Muscle layer of duodenum (tissue), 2 donors: Measurements from ENCODE around the gene TOR4A.

Source experiments
- H3K27ac ChIP-seq: one replicate; pipeline ENCODE4 v1.7.0; 2013; ENCODE audit warnings: mild to moderate bottlenecking, low read length
- H3K27me3 ChIP-seq: one replicate; pipeline ENCODE4 v1.7.0; 2013; ENCODE audit warnings: low read depth, mild to moderate bottlenecking, control low read depth, low read length
- H3K36me3 ChIP-seq, 2 donors: one replicate each; pipeline ENCODE4 v1.7.0; 2013; ENCODE audit warnings: low read length in 2 of 2, control low read depth in 1 of 2, mild to moderate bottlenecking in 1 of 2; ENCODE audit not compliant: insufficient read depth in 2 of 2, control insufficient read depth in 1 of 2
- H3K4me1 ChIP-seq, 2 donors: one replicate each; pipeline ENCODE4 v1.7.0; 2013; ENCODE audit warnings: low read length in 2 of 2, mild to moderate bottlenecking in 2 of 2, control low read depth in 1 of 2, moderate library complexity in 1 of 2; ENCODE audit not compliant: insufficient read depth in 2 of 2, control insufficient read depth in 1 of 2
- H3K4me3 ChIP-seq, 2 donors: one replicate each; pipeline ENCODE4 v1.7.0; 2013; ENCODE audit warnings: low read length in 2 of 2, low read depth in 1 of 2, mild to moderate bottlenecking in 1 of 2
- H3K9me3 ChIP-seq, 2 donors: one replicate each; pipeline ENCODE4 v1.7.0; 2013; ENCODE audit warnings: low read length in 2 of 2, control low read depth in 1 of 2, mild to moderate bottlenecking in 1 of 2; ENCODE audit not compliant: control insufficient read depth in 1 of 2
- donor health status: healthy.

Gene TOR4A

GRCh38 chr9:137314561-137315560 lies 37.3 kb downstream of the TOR4A start:
- no peaks in the 10 kb centered on the region for H3K9me3 ChIP-seq
- H3K4me1 ChIP-seq: peaks cover 0 to 18% of the 10 kb centered on the region in 2 donors
- no peak overlapping the region for H3K27ac ChIP-seq
- H3K36me3 ChIP-seq: no peaks in the 10 kb centered on the region
- no peak overlapping the region for H3K4me3 ChIP-seq
- H3K27me3 ChIP-seq: no peaks in the 10 kb centered on the region

GRCh38 chr9:137315581-137316011 lies 38.1 kb downstream of the TOR4A start:
- no peaks in the 10 kb centered on the region for H3K9me3 ChIP-seq
- H3K36me3 ChIP-seq: no peaks in the 10 kb centered on the region
- no peak overlapping the region for H3K27ac ChIP-seq
- peaks cover 0 to 18% of the 10 kb centered on the region in 2 donors for H3K4me1 ChIP-seq
- H3K27me3 ChIP-seq: no peaks in the 10 kb centered on the region
- H3K4me3 ChIP-seq: peak overlapping the region in 1 of 2 donors; percentile 50

DNA sequence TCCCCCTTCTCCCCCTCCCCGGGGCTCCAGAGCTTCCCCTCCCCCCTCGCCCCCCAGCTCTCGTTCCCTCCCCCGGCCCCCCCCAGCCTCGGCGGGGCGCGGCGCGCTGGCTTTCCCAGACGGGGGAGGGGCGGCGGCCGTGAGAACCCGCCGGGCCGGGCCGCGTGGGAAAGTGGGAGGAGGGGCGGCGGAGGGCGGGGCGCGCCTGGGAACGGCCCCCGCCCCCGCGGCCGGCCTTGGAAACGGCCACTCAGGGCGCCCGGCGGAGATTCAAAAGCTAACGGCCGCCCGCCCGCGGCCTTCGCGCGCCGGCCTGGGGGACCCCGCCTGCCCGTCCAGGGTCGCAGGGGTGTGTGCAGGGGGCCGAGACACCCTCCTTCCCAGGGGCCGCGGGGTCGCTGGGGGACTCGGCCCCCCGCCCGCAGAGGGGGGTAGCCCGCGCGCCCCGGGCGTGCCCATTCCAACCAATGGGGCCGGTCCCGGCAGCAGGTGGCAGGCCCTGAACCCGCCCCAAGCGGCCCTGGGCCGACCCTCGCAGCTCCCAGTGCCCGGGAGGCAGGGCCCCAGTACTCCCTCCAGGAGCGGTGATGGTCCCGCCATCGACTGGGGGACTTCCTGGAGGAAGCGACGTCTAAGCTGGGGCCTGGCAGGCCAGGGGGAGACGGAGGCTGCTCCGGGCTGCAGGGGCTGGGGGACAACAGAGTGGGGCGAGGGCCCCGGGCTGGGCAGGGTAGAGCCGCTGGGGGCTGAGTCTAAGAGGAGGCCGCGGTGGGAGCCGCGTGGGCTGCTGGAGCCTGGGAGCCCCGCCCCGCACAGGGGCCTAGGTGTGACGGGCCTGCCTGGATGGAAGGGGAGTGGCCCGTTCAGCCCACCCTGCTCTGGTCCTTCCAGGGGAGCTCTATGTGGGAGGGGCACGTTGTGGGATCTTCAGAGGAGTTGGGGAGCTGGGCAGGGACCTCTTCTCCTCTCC lies 38.8 kb downstream of the TOR4A start:
- H3K27ac ChIP-seq: no peak overlapping the region
- peaks cover 0 to 23% of the 10 kb centered on the region in 2 donors for H3K4me1 ChIP-seq
- no peaks in the 10 kb centered on the region for H3K9me3 ChIP-seq
- no peaks in the 10 kb centered on the region for H3K36me3 ChIP-seq
- H3K27me3 ChIP-seq: no peaks in the 10 kb centered on the region
- peak overlapping the region in 1 of 2 donors; percentile 50 for H3K4me3 ChIP-seq

DNA sequence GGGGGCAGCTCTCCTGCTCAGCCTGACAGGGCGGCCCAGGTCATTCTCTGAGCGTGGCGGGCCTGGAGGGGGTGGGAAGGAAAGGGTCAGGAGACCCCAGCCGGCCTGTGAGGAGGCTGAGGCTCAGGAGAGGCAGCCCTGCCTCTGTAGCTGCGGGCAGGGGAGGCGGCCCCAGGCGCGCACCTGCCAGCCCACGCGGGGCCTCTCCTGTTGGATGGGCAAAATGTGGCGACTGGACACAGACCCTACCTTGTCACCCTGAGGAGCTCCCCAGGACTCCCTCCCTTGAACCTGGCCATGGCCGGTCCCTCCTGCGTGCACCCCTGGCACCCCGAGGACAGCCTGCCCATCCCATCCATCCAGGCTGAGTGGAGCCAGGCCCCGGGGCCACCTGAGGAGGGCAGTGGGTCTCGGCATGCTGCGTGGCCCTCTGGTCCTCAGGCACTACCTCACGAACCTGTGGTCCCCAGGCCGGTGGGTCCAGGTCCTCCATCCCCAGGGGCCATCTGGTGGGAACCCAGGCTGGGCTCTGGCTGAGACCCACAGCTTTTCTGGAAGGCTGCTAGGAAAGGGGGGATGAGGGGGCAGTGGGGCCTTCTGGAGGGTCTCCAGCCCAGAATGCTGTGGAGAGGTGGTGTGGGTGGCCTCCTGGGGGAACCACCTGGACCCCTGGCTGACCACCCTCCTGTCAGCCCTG lies 39.6 kb downstream of the TOR4A start:
- H3K4me3 ChIP-seq: no peak overlapping the region
- H3K27ac ChIP-seq: no peak overlapping the region
- no peaks in the 10 kb centered on the region for H3K27me3 ChIP-seq
- H3K4me1 ChIP-seq: peaks cover 0 to 23% of the 10 kb centered on the region in 2 donors
- H3K9me3 ChIP-seq: no peaks in the 10 kb centered on the region
- no peaks in the 10 kb centered on the region for H3K36me3 ChIP-seq

DNA sequence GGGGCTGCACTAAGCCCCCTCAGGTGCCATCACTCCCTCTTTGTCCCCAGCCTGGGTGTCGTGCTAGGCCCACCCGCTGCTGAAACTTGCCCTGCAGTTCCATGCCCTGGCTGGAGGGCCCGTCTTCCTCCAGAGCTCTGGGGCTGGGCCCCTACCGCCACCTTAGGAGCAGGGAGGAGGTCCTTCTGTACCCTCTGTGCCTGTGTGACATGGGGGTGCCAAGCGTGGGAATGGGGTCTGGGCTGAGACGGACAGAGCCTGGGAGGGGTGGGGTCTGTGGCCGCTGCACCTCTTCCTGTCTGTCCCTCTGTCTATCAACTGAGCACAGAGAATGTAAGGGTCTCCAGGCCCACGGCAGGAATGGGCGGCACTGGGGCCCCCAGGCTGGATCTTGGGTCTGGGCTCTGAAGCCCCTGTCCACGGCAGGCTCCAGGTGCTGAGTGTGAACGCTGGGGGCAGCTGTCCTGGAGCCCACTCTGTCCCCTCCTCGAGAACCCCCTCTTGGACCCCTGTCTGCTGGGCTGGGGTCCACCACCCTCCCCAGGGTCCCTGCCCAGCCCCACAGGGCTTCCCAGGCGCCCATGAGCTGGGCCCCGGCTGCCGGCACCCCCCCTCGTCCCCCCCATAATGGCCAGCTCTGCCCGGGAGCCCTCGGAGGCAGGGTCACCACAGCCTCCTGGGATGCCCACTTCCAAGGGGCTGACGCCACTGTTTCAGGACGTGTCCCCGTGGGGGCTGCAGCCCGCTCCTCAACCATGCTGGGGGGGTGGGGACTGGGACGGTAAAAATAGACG lies 40.4 kb downstream of the TOR4A start:
- H3K27ac ChIP-seq: no peak overlapping the region
- H3K4me1 ChIP-seq: peaks cover 0 to 23% of the 10 kb centered on the region in 2 donors
- H3K36me3 ChIP-seq: no peaks in the 10 kb centered on the region
- no peak overlapping the region for H3K4me3 ChIP-seq
- no peaks in the 10 kb centered on the region for H3K27me3 ChIP-seq
- no peaks in the 10 kb centered on the region for H3K9me3 ChIP-seq

- H3K4me1 ChIP-seq: peaks cover 0 to 23% of the 10 kb centered on the region in 2 donors
- no peak overlapping the region for H3K4me3 ChIP-seq
- H3K27ac ChIP-seq: no peak overlapping the region
These were observed 41.1 kb downstream of the TOR4A start for GRCh38 chr9:137318602-137319001.

GRCh38 chr9:137319011-137319738 lies 41.6 kb downstream of the TOR4A start:
- H3K4me1 ChIP-seq: peaks cover 0 to 23% of the 10 kb centered on the region in 2 donors

More at GRCh38 chr9:137318602-137319001, 41.1 kb downstream of the TOR4A start:
- Histone ChIP-seq H3K27me3 (no peaks in the 10 kb centered on the region), H3K36me3 (no peaks in the 10 kb centered on the region), H3K9me3 (no peaks in the 10 kb centered on the region)

DNA sequence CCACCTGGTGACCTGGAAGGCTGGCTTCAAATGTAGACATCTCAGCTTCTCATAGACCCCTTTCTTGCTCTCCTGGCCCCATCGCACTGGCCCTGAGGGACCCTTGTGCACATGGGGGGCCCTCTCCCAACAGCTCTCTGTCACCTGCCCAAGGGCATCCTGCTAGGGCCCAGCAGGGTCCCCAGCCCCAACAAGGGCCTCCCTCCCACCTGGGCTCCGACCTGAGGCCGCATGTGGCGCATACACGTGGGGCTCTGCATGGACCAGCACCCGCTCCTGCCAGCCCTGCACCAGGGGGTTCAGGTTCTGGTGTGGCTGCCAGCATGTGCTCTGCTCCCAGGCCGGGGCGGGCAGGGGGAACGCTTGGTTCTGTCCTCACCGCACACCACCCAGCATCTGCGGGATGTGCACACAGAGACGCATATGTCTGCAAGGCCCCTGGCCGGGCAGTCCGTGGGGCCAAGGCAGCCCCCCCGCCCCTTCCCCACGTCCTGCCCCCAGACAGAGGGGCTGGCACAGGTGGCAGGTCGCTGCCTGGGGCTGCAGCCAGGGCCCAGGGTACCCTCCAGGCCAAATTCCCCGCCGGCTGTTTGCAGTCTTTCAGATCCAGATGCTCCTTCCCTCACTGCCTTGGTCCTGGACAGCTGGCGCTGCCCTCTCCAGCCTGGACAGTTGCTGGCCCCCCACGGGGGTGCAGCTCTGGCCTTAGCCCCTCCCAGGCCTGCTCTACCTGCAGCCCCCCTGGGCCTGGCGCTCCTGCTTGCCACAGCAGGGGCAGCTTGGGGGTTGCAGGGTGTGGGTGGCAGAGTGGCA lies 42.4 kb downstream of the TOR4A start:
- Histone ChIP-seq H3K27ac (no peak overlapping the region), H3K4me3 (no peak overlapping the region), H3K9me3 (no peaks in the 10 kb centered on the region), H3K27me3 (no peaks in the 10 kb centered on the region), H3K4me1 (peaks cover 0 to 23% of the 10 kb centered on the region in 2 donors), H3K36me3 (no peaks in the 10 kb centered on the region)

More at GRCh38 chr9:137319011-137319738, 41.6 kb downstream of the TOR4A start:
- Histone ChIP-seq H3K27ac (no peak overlapping the region), H3K4me3 (no peak overlapping the region), H3K27me3 (no peaks in the 10 kb centered on the region), H3K9me3 (no peaks in the 10 kb centered on the region), H3K36me3 (no peaks in the 10 kb centered on the region)

- Histone ChIP-seq H3K27ac (no peak overlapping the region), H3K4me1 (peaks cover 0 to 18% of the 10 kb centered on the region in 2 donors)
These were observed 43.2 kb downstream of the TOR4A start for GRCh38 chr9:137320555-137321384.

More at GRCh38 chr9:137320555-137321384, 43.2 kb downstream of the TOR4A start:
- no peaks in the 10 kb centered on the region for H3K27me3 ChIP-seq
- H3K4me3 ChIP-seq: no peak overlapping the region
- no peaks in the 10 kb centered on the region for H3K9me3 ChIP-seq
- no peaks in the 10 kb centered on the region for H3K36me3 ChIP-seq
